CD14-positive monocyte (primary cell): ENCODE measurements around the gene FLT3LG. TPM values are rescaled to one million over a fixed set of nuclear protein-coding genes. Genes with fewer than 3 reads are reported as not detected.

Source experiments
- DNase-seq, 3 donors: peaks; one replicate each; pipeline ENCODE4 v3.0.0-alpha.2; 2011 to 2022
- H2AFZ ChIP-seq: 2 replicates; pipeline ENCODE4 v1.6.0; 2012; ENCODE audit warnings: mild to moderate bottlenecking, low read depth, low read length, inconsistent platforms; ENCODE audit not compliant: insufficient read depth, poor library complexity, severe bottlenecking
- H3K27ac ChIP-seq, 2 donors: 1 replicate in 1 of 2; 2 replicates in 1 of 2; pipeline ENCODE4 v1.5.1; 2012 to 2013; ENCODE audit warnings: low read length in 2 of 2, control low read depth in 1 of 2, inconsistent platforms in 1 of 2, low read depth in 1 of 2, mild to moderate bottlenecking in 1 of 2
- H3K27me3 ChIP-seq, 2 donors: one replicate each; pipeline versions ENCODE4 v1.6.0 to v1.6.1; 2011 to 2013; ENCODE audit warnings: low read length in 2 of 2; ENCODE audit not compliant: control insufficient read depth in 2 of 2, insufficient read depth in 2 of 2
- H3K36me3 ChIP-seq, 2 donors: replicated peaks in 1 of 2; 1 replicate in 1 of 2; 2 replicates in 1 of 2; pipeline versions ENCODE4 v1.5.1 to v1.6.1; 2012 to 2013; ENCODE audit warnings: low read length in 2 of 2, control low read depth in 1 of 2, inconsistent platforms in 1 of 2, mild to moderate bottlenecking in 1 of 2; ENCODE audit not compliant: insufficient read depth in 2 of 2, control insufficient read depth in 1 of 2
- H3K4me1 ChIP-seq, 2 donors: 1 replicate in 1 of 2; 2 replicates in 1 of 2; pipeline versions ENCODE4 v1.5.1 to v1.6.1; 2012 to 2013; ENCODE audit warnings: low read length in 2 of 2, control low read depth in 1 of 2, inconsistent platforms in 1 of 2, mild to moderate bottlenecking in 1 of 2, moderate library complexity in 1 of 2; ENCODE audit not compliant: insufficient read depth in 2 of 2, control insufficient read depth in 1 of 2
- H3K4me2 ChIP-seq: replicated peaks from 2 replicates; pipeline ENCODE3; 2012; ENCODE audit warnings: low read length, moderate library complexity, mild to moderate bottlenecking; ENCODE audit not compliant: poor library complexity, severe bottlenecking; ENCODE audit errors: extremely low read depth
- H3K4me3 ChIP-seq, 3 experiments: fragments of 200-600 bp in 1 of 3; sonication (generic) in 1 of 3; replicated peaks in 1 of 3; 1 replicate in 2 of 3; 2 replicates in 1 of 3; pipeline ENCODE4 v1.5.1; 2011 to 2013; ENCODE audit warnings: low read length in 3 of 3, mild to moderate bottlenecking in 3 of 3, control low read depth in 2 of 3, low read depth in 2 of 3, inconsistent platforms in 1 of 3, moderate library complexity in 1 of 3
- H3K79me2 ChIP-seq: 2 replicates; pipeline ENCODE4 v1.6.0; 2012; ENCODE audit warnings: mild to moderate bottlenecking, control low read depth, inconsistent platforms, low read length, moderate library complexity; ENCODE audit not compliant: insufficient read depth
- H3K9ac ChIP-seq: 2 replicates; pipeline ENCODE4 v1.6.0; 2017; ENCODE audit warnings: low read length, mild to moderate bottlenecking; ENCODE audit not compliant: insufficient read depth, poor library complexity, severe bottlenecking
- H3K9me3 ChIP-seq, 2 donors: replicated peaks in 1 of 2; 1 replicate in 1 of 2; 2 replicates in 1 of 2; pipeline versions ENCODE4 v1.5.1 to v1.6.1; 2012 to 2013; ENCODE audit warnings: low read length in 2 of 2, control low read depth in 1 of 2; ENCODE audit not compliant: control insufficient read depth in 1 of 2, insufficient read depth in 1 of 2
- H4K20me1 ChIP-seq: 2 replicates; pipeline ENCODE4 v1.6.0; 2012; ENCODE audit warnings: mild to moderate bottlenecking, low read length, control low read depth, moderate library complexity; ENCODE audit not compliant: insufficient read depth
- H3K27ac Mint-ChIP-seq, 7 donors: one replicate each; pipeline ENCODE4 v1.8.0; 2020; ENCODE audit warnings: mild to moderate bottlenecking in 7 of 7, mixed read lengths in 7 of 7, moderate library complexity in 6 of 7, inconsistent platforms in 2 of 7
- H3K27me3 Mint-ChIP-seq, 3 donors: one replicate each; pipeline ENCODE4 v1.8.0; 2021 to 2022; ENCODE audit warnings: low read depth in 3 of 3, mild to moderate bottlenecking in 3 of 3, mixed read lengths in 3 of 3, moderate library complexity in 3 of 3, inconsistent platforms in 1 of 3
- H3K36me3 Mint-ChIP-seq, 2 donors: one replicate each; pipeline ENCODE4 v1.8.0; 2020; ENCODE audit warnings: mixed read lengths in 2 of 2, inconsistent platforms in 1 of 2, mild to moderate bottlenecking in 1 of 2
- H3K4me1 Mint-ChIP-seq: one replicate; pipeline ENCODE4 v1.8.0; 2020; ENCODE audit warnings: mild to moderate bottlenecking, mixed read lengths
- H3K4me3 Mint-ChIP-seq, 2 donors: one replicate each; pipeline ENCODE4 v1.8.0; 2020; ENCODE audit warnings: mild to moderate bottlenecking in 2 of 2, mixed read lengths in 2 of 2, moderate library complexity in 1 of 2
- H3K9me3 Mint-ChIP-seq, 7 donors: one replicate each; pipeline ENCODE4 v1.8.0; 2020 to 2022; ENCODE audit warnings: mixed read lengths in 7 of 7, mild to moderate bottlenecking in 6 of 7, moderate library complexity in 6 of 7, inconsistent platforms in 2 of 7
- WGBS: methylation state at CpG from one replicate; pipeline ENCODE4 v1.1.5; 2013; ENCODE audit warnings: missing lambda C conversion rate; ENCODE audit not compliant: insufficient coverage; 5-methylcytosine and 5-hydroxymethylcytosine counted together
- intact Hi-C, 2 donors: fragments of 100-400 bp; cut with micrococcal nuclease; formaldehyde crosslinking; loops; one replicate each; pipeline versions ENCODE4 v1.15.0 to v1.15.1; 2023
- polyA plus RNA-seq, 3 donors: library from polyadenylated mRNA; depleted of rRNA in 1 of 3; unstranded in 2 of 3; stranded (reverse) in 1 of 3; fragments of 300-500 nt in 2 of 3; fragments of >200 nt in 1 of 3; fragmentation: Illumina TruSeq in 2 of 3; gene quantifications; 1 replicate in 2 of 3; 2 replicates in 1 of 3; pipeline ENCODE4 v1.2.3, GENCODE V29; 2012 to 2021
- TF ChIP-seq, protein P1 (sequence below): fragments of 200-600 bp; IDR thresholded peaks from one replicate; pipeline ENCODE4 v1.8.0; 2022; ENCODE audit warnings: antibody characterized with exemption, mild to moderate bottlenecking

The FLT3LG gene
- polyA plus RNA-seq, 3 donors: 5.0 to 13.8 (median 6.9) TPM

- Mint-ChIP-seq H3K36me3 (peaks cover 38 to 39% of the 10 kb centered on the region in 2 donors), H3K4me3 (peak overlapping the region in 1 of 2 donors; percentile 11), H3K27me3 (peaks cover 0 to 1% (median 0%) of the 10 kb centered on the region in 3 donors), H3K9me3 (peaks cover 0 to 3% (median 0%) of the 10 kb centered on the region in 7 donors), H3K27ac (peak overlapping the region in 6 of 7 donors; percentile 9 to 96 (median 55)), H3K4me1 (peaks cover 23% of the 10 kb centered on the region)
- TF ChIP-seq, protein P1, sequence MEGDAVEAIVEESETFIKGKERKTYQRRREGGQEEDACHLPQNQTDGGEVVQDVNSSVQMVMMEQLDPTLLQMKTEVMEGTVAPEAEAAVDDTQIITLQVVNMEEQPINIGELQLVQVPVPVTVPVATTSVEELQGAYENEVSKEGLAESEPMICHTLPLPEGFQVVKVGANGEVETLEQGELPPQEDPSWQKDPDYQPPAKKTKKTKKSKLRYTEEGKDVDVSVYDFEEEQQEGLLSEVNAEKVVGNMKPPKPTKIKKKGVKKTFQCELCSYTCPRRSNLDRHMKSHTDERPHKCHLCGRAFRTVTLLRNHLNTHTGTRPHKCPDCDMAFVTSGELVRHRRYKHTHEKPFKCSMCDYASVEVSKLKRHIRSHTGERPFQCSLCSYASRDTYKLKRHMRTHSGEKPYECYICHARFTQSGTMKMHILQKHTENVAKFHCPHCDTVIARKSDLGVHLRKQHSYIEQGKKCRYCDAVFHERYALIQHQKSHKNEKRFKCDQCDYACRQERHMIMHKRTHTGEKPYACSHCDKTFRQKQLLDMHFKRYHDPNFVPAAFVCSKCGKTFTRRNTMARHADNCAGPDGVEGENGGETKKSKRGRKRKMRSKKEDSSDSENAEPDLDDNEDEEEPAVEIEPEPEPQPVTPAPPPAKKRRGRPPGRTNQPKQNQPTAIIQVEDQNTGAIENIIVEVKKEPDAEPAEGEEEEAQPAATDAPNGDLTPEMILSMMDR: no peak
- intact Hi-C loops: loop anchor here in 1 of 2 donors (5.0 to 10.0 kb wide), 2 partner anchors 37 to 185 kb away; partner anchors contain the start of genes ALDH16A1, PIH1D1 and PRMT1
- no peaks in the 10 kb centered on the region for H3K27me3 ChIP-seq
- H3K36me3 ChIP-seq: peaks cover 38 to 43% of the 10 kb centered on the region in 2 donors
- DNase-seq: no peak
- peak overlapping the region; percentile 36 to 89 for H3K27ac ChIP-seq
- 85% methylated on average over 11 of the region's 15 CpGs for WGBS
- H3K4me2 ChIP-seq: peak overlapping the region; percentile 99
- no peaks in the 10 kb centered on the region for H3K9me3 ChIP-seq
- peaks cover 50% of the 10 kb centered on the region for H4K20me1 ChIP-seq
- H3K4me1 ChIP-seq: peaks cover 17 to 19% of the 10 kb centered on the region in 2 donors
- peak overlapping the region in 1 of 3 experiments; percentile 95 for H3K4me3 ChIP-seq
- peaks cover 30% of the 10 kb centered on the region for H3K79me2 ChIP-seq
- no peak overlapping the region for H2AFZ ChIP-seq
- H3K9ac ChIP-seq: no peak overlapping the region
Measured at GRCh38 chr19:49489601-49490167, 15.7 kb downstream of the FLT3LG start.

DNA sequence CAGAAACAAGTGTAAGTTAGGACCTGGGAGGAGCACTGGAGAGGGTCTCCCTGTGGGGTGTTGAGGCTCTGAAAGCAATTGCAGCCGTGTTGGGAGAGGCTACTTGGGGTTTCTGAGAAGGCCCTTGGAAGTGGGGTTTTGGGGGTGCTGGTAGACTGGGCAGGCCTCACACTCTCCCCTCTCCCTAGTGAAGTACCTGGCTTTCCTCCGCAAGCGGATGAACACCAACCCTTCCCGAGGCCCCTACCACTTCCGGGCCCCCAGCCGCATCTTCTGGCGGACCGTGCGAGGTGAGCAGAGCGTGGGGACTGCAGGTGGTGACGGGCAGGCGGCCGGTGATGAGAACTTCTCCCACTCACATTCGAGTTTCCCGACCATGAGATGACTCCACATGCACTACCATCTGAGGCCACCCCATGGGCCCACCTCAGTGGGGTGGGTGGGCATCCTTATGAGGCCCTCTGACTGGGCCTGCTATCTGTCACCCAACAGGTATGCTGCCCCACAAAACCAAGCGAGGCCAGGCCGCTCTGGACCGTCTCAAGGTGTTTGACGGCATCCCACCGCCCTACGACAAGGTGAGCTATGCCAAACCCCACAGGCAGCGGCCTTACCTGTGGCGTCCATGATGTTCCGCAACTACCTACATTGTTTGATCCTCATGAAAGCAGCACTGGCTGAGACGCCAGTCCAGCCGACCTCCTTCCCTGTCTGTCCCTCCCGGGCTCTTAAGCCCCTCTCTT is 16.4 kb downstream of the FLT3LG start:
- no peak overlapping the region for H3K4me2 ChIP-seq
- WGBS: 96% methylated on average over 25 of the region's 27 CpGs
- no peak overlapping the region for H3K4me3 ChIP-seq
- intact Hi-C loops: loop anchor here in 1 of 2 donors (10.0 kb wide), 1 partner anchor 184 kb away; the partner anchor contains the start of gene PRMT1
- peak overlapping the region; percentile 36 to 89 for H3K27ac ChIP-seq
- Mint-ChIP-seq H3K4me1 (peaks cover 23% of the 10 kb centered on the region), H3K27me3 (no peaks in the 10 kb centered on the region), H3K4me3 (no peak overlapping the region), H3K9me3 (peaks cover 0 to 3% (median 0%) of the 10 kb centered on the region in 7 donors), H3K27ac (peak overlapping the region in 5 of 7 donors; percentile 10 to 70 (median 25)), H3K36me3 (peaks cover 38 to 39% of the 10 kb centered on the region in 2 donors)
- H3K27me3 ChIP-seq: no peaks in the 10 kb centered on the region
- TF ChIP-seq, protein P1: no peak
- H3K9me3 ChIP-seq: no peaks in the 10 kb centered on the region
- H2AFZ ChIP-seq: no peak overlapping the region
- peaks cover 50% of the 10 kb centered on the region for H4K20me1 ChIP-seq
- peaks cover 30% of the 10 kb centered on the region for H3K79me2 ChIP-seq
- no peak for DNase-seq
- H3K4me1 ChIP-seq: peaks cover 18 to 23% of the 10 kb centered on the region in 2 donors
- H3K36me3 ChIP-seq: peaks cover 38 to 43% of the 10 kb centered on the region in 2 donors
- no peak overlapping the region for H3K9ac ChIP-seq
